GM12878 (cell line): Measurements from ENCODE around the gene ZNF552. TPM values are rescaled to one million over a fixed set of nuclear protein-coding genes. Genes with fewer than 3 reads are reported as not detected.

ENCODE experiments used
- ATAC-seq: fragments of 200-7000 bp; cut with Tn5 transposase; 3 replicates; pipeline ENCODE4 v1.9.1; 2020; ENCODE audit warnings: mild to moderate bottlenecking, moderate library complexity
- BruUV-seq: library from RNA; stranded (reverse); fragments of 400-500 nt; replicated peaks from 2 replicates; lab custom pipeline; 2021; lab: Mats Ljungman, UMichigan
- CTCF ChIA-PET: fragments of 300-600 bp; sonication (Branson Sonifier 250); formaldehyde crosslinking; extraction: SDS; loops from one replicate; lab custom pipeline; 2021; ENCODE audit warnings: inconsistent platforms; lab: Yijun Ruan, JAX
- POLR2A ChIA-PET: fragments of 350-600 bp; formaldehyde crosslinking; extraction: SDS; loops from one replicate; lab custom pipeline; 2021; ENCODE audit warnings: inconsistent platforms; lab: Charles Lee
- RAD21 ChIA-PET: fragments of 300-600 bp; sonication (Branson Sonifier 250); formaldehyde crosslinking; loops from one replicate; lab custom pipeline; 2023; ENCODE audit warnings: antibody characterized with exemption; ENCODE audit not compliant: unreplicated experiment; lab: Charles Lee
- SMC1A ChIA-PET: fragments of 300-600 bp; sonication (Branson Sonifier 250); formaldehyde crosslinking; loops from one replicate; lab custom pipeline; 2023; ENCODE audit not compliant: unreplicated experiment, uncharacterized antibody; lab: Charles Lee
- DNase-seq: peaks from one replicate; pipeline ENCODE4 v3.0.0-alpha.2; 2011; ENCODE audit warnings: low read depth, low spot score
- FAIRE-seq: peaks from 3 replicates; lab custom pipeline; 2011; peaks lifted over from hg19 to GRCh38; lab: Jason Lieb, UNC
- H2AFZ ChIP-seq: 2 replicates; pipeline ENCODE4 v1.6.0; 2011; ENCODE audit warnings: low read depth, low read length, control low read depth; ENCODE audit not compliant: control insufficient read depth
- H3K27ac ChIP-seq: 2 replicates; pipeline ENCODE4 v1.5.1; 2011; ENCODE audit warnings: control low read depth; ENCODE audit not compliant: control insufficient read depth, insufficient read depth
- H3K27me3 ChIP-seq, 2 experiments: replicated peaks in 1 of 2; 2 replicates each; pipeline versions ENCODE4 v1.6.0 to v1.6.1; 2011; ENCODE audit warnings: low read length in 1 of 2; ENCODE audit not compliant: control insufficient read depth in 2 of 2, insufficient read depth in 2 of 2
- H3K36me3 ChIP-seq, 2 experiments: 2 replicates each; pipeline ENCODE4 v1.5.1; 2011; ENCODE audit warnings: low read length in 1 of 2; ENCODE audit not compliant: control insufficient read depth in 2 of 2, insufficient read depth in 2 of 2
- H3K4me1 ChIP-seq: 2 replicates; pipeline ENCODE4 v1.6.1; 2011; ENCODE audit warnings: mild to moderate bottlenecking, low read length, moderate library complexity, mixed read lengths; ENCODE audit not compliant: control insufficient read depth, insufficient read depth
- H3K4me2 ChIP-seq: 2 replicates; pipeline ENCODE4 v1.6.0; 2011; ENCODE audit warnings: control low read depth; ENCODE audit not compliant: control insufficient read depth, insufficient read depth
- H3K4me3 ChIP-seq: fragments of 200-600 bp; sonication (generic); 2 replicates; pipeline ENCODE4 v1.5.1; 2016
- H3K79me2 ChIP-seq: 2 replicates; pipeline ENCODE4 v1.6.0; 2011; ENCODE audit warnings: low read length; ENCODE audit not compliant: control insufficient read depth, insufficient read depth
- H3K9ac ChIP-seq: 2 replicates; pipeline ENCODE4 v1.8.0; 2011; ENCODE audit warnings: low read length, control low read depth, mixed read lengths; ENCODE audit not compliant: control insufficient read depth, insufficient read depth
- H3K9me3 ChIP-seq: replicated peaks from 3 replicates; pipeline ENCODE4 v1.5.1; 2011; ENCODE audit warnings: mild to moderate bottlenecking, low read length; ENCODE audit not compliant: control insufficient read depth, insufficient read depth
- H4K20me1 ChIP-seq: 2 replicates; pipeline ENCODE4 v1.6.0; 2011; ENCODE audit not compliant: control insufficient read depth, insufficient read depth
- ASH2L ChIP-seq: fragments of 300-600, 200-600 bp; sonication (generic); IDR thresholded peaks from 2 replicates; pipeline ENCODE4 v1.6.1; 2017; ENCODE audit warnings: low read depth, mild to moderate bottlenecking, borderline replicate concordance
- BACH1 ChIP-seq: fragments of 450-650 bp; IDR thresholded peaks from 2 replicates; pipeline ENCODE4 v1.6.1; 2017; ENCODE audit warnings: mild to moderate bottlenecking, borderline replicate concordance
- EED ChIP-seq: sonication (generic); IDR thresholded peaks from 2 replicates; pipeline ENCODE4 v1.6.1; 2016; ENCODE audit warnings: antibody characterized with exemption, low read depth
- EP300 ChIP-seq, 2 experiments: fragments of 150-350 bp in 1 of 2; IDR thresholded peaks; 2 replicates each; pipeline ENCODE4 v1.6.1; 2011 to 2012; ENCODE audit warnings: low read depth in 2 of 2, low read length in 2 of 2, borderline replicate concordance in 1 of 2, improper control_type of control experiment in 1 of 2, inconsistent platforms in 1 of 2; ENCODE audit not compliant: control insufficient read depth in 1 of 2
- MTA2 ChIP-seq: fragments of 450-650 bp; IDR thresholded peaks from 2 replicates; pipeline ENCODE4 v1.6.1; 2016; ENCODE audit warnings: low read depth, mild to moderate bottlenecking, moderate library complexity
- RELA ChIP-seq: fragments of 450-650 bp; IDR thresholded peaks from 2 replicates; pipeline ENCODE4 v1.8.0; 2014; ENCODE audit warnings: borderline replicate concordance; ENCODE audit not compliant: partially characterized antibody
- SMAD1 ChIP-seq: fragments of 450-650 bp; IDR thresholded peaks from 2 replicates; pipeline ENCODE4 v1.6.1; 2018; ENCODE audit warnings: mild to moderate bottlenecking, low read depth; ENCODE audit not compliant: partially characterized antibody
- SUZ12 ChIP-seq: fragments of 200-600 bp; sonication (generic); IDR thresholded peaks from one replicate; pipeline ENCODE4 v1.6.1; 2018; ENCODE audit warnings: antibody characterized with exemption, mild to moderate bottlenecking; ENCODE audit not compliant: unreplicated experiment
- ZBTB40 ChIP-seq: fragments of 450-650 bp; IDR thresholded peaks from 2 replicates; pipeline ENCODE4 v1.6.1; 2016; ENCODE audit warnings: mild to moderate bottlenecking, moderate library complexity, borderline replicate concordance
- WGBS: methylation state at CpG from one replicate; pipeline ENCODE4 v1.1.6; 2016; ENCODE audit warnings: low lambda C conversion rate; ENCODE audit not compliant: insufficient replicate concordance, insufficient coverage; ENCODE audit errors: missing lambda C conversion rate; 5-methylcytosine and 5-hydroxymethylcytosine counted together
- in situ Hi-C: fragments of 300-500 bp; cut with MboI; formaldehyde crosslinking; loops from 9 replicates; pipeline ENCODE4 v1.14.3; 2018; ENCODE audit warnings: mixed read lengths
- intact Hi-C: fragments of 100-400 bp; cut with micrococcal nuclease; formaldehyde crosslinking; loops from one replicate; pipeline ENCODE4 v1.14.2; 2022; ENCODE audit not compliant: unreplicated experiment
- polyA plus RNA-seq, 11 experiments: library from polyadenylated mRNA; depleted of rRNA in 4 of 11; unstranded in 6 of 11; stranded (reverse) in 5 of 11; fragments of >200 nt; fragmentation: Nextera tagmentation in 4 of 11; fragmentation: Illumina TruSeq in 1 of 11; extraction: Ambion mirVana in 4 of 11; extraction: Trizol in 1 of 11; gene quantifications; 1 replicate in 1 of 11; 2 replicates in 10 of 11; pipeline versions ENCODE4 v1.2.1 to v1.2.3, GENCODE V29; 2011 to 2016; ENCODE audit warnings: inconsistent platforms in 2 of 11, missing spikeins in 2 of 11, low read depth in 1 of 11
- total RNA-seq, 4 experiments: library from RNA; depleted of rRNA in 3 of 4; stranded (reverse); fragments of >200 nt in 3 of 4; fragmentation: Illumina TruSeq in 1 of 4; extraction: Trizol in 1 of 4; gene quantifications; 2 replicates each; pipeline versions ENCODE4 v1.2.1 to v1.2.3, GENCODE V29; 2013 to 2021
- TF ChIP-seq, protein P1 (sequence below): fragments of 450-650 bp; IDR thresholded peaks from 2 replicates; pipeline ENCODE4 v1.6.1; 2017; ENCODE audit warnings: low read depth, mild to moderate bottlenecking, moderate library complexity
- TF ChIP-seq, protein P2 (sequence below): IDR thresholded peaks from 2 replicates; pipeline ENCODE4 v1.6.1; 2011; ENCODE audit warnings: low read depth, low read length, improper control_type of control experiment, borderline replicate concordance
- TF ChIP-seq, protein P3 (sequence below): fragments of 450-650 bp; IDR thresholded peaks from 2 replicates; pipeline ENCODE4 v1.6.1; 2018; ENCODE audit warnings: mild to moderate bottlenecking, low read depth, moderate library complexity; ENCODE audit not compliant: partially characterized antibody

The ZNF552 gene
- total and polyA plus RNA-seq, 10 of the 15 experiments (the other 5 are each of a cell fraction or from before 2014, with no cell fraction given), result 3.6 to 13.3 (median 8.0) TPM

GRCh38 chr19:57778336-57778735, 36.4 kb downstream of the ZNF552 start:
- Histone ChIP-seq H3K79me2 (peaks cover 26% of the 10 kb centered on the region), H3K27ac (no peak overlapping the region)
- no peak for ATAC-seq
- TF ChIP-seq, protein P1, sequence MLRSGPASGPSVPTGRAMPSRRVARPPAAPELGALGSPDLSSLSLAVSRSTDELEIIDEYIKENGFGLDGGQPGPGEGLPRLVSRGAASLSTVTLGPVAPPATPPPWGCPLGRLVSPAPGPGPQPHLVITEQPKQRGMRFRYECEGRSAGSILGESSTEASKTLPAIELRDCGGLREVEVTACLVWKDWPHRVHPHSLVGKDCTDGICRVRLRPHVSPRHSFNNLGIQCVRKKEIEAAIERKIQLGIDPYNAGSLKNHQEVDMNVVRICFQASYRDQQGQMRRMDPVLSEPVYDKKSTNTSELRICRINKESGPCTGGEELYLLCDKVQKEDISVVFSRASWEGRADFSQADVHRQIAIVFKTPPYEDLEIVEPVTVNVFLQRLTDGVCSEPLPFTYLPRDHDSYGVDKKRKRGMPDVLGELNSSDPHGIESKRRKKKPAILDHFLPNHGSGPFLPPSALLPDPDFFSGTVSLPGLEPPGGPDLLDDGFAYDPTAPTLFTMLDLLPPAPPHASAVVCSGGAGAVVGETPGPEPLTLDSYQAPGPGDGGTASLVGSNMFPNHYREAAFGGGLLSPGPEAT, result no peak
- TF ChIP-seq EED, result no peak
- no peak for TF ChIP-seq SMAD1
- TF ChIP-seq EP300 (IDR thresholded peaks at IDR 0.05; ENCODE audit: borderline replicate concordance in 1 of 2, control insufficient read depth in 1 of 2, low read depth in 2 of 2, low read length in 2 of 2), result no peak
- TF ChIP-seq BACH1, result no peak
- TF ChIP-seq, protein P2, sequence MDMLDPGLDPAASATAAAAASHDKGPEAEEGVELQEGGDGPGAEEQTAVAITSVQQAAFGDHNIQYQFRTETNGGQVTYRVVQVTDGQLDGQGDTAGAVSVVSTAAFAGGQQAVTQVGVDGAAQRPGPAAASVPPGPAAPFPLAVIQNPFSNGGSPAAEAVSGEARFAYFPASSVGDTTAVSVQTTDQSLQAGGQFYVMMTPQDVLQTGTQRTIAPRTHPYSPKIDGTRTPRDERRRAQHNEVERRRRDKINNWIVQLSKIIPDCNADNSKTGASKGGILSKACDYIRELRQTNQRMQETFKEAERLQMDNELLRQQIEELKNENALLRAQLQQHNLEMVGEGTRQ, result no peak
- TF ChIP-seq SUZ12, result no peak
- TF ChIP-seq RELA, result no peak
- TF ChIP-seq MTA2, result no peak
- TF ChIP-seq ASH2L, result no peak
- TF ChIP-seq, protein P3, sequence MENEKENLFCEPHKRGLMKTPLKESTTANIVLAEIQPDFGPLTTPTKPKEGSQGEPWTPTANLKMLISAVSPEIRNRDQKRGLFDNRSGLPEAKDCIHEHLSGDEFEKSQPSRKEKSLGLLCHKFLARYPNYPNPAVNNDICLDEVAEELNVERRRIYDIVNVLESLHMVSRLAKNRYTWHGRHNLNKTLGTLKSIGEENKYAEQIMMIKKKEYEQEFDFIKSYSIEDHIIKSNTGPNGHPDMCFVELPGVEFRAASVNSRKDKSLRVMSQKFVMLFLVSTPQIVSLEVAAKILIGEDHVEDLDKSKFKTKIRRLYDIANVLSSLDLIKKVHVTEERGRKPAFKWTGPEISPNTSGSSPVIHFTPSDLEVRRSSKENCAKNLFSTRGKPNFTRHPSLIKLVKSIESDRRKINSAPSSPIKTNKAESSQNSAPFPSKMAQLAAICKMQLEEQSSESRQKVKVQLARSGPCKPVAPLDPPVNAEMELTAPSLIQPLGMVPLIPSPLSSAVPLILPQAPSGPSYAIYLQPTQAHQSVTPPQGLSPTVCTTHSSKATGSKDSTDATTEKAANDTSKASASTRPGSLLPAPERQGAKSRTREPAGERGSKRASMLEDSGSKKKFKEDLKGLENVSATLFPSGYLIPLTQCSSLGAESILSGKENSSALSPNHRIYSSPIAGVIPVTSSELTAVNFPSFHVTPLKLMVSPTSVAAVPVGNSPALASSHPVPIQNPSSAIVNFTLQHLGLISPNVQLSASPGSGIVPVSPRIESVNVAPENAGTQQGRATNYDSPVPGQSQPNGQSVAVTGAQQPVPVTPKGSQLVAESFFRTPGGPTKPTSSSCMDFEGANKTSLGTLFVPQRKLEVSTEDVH, result no peak
- TF ChIP-seq ZBTB40, result no peak

More at GRCh38 chr19:57778336-57778735, 36.4 kb downstream of the ZNF552 start:
- in situ Hi-C loops (no loop called here), intact Hi-C loops (no loop called here)
- Histone ChIP-seq H3K27me3 (no peaks in the 10 kb centered on the region), H3K36me3 (peaks cover 22 to 30% of the 10 kb centered on the region in 2 experiments), H3K4me1 (peaks cover 6% of the 10 kb centered on the region), H3K4me2 (no peak overlapping the region), H3K9me3 (peaks cover 63% of the 10 kb centered on the region), H3K4me3 (no peak overlapping the region), H4K20me1 (no peaks in the 10 kb centered on the region), H3K9ac (no peak overlapping the region), H2AFZ (no peak overlapping the region)
- ChIA-PET POLR2A (no interaction called here), RAD21 (no interaction called here), CTCF (no interaction called here), SMC1A (no interaction called here)
- BruUV-seq, result no TSS peak
- FAIRE-seq, result no peak
- no peak for DNase-seq
- 92% methylated on average over 4 of the region's 4 CpGs for WGBS
